AG04449 (cell line): ENCODE results near the gene ERBB4.

ENCODE experiments used
- CTCF ChIA-PET: fragments of 350-600 bp; formaldehyde crosslinking; extraction: SDS; loops from one replicate; lab custom pipeline; 2021; ENCODE audit warnings: antibody characterized with exemption; lab: Yijun Ruan, JAX
- POLR2A ChIA-PET: fragments of 400-600, 350-600 bp; formaldehyde crosslinking; extraction: SDS; loops from one replicate; lab custom pipeline; 2020; ENCODE audit warnings: antibody characterized with exemption, inconsistent platforms; lab: Yijun Ruan, JAX
- DNase-seq: peaks from one replicate; pipeline ENCODE4 v3.0.0-alpha.2; 2010; ENCODE audit warnings: low read depth, low spot score
- H3K4me3 ChIP-seq: 2 replicates; pipeline ENCODE4 v1.5.1; 2011; ENCODE audit warnings: low read depth, mild to moderate bottlenecking, control low read depth, low read length
- CTCF ChIP-seq: IDR thresholded peaks from one replicate; pipeline ENCODE4 v1.5.1; 2011; ENCODE audit warnings: mild to moderate bottlenecking, moderate library complexity, low read length, control low read depth, inconsistent platforms; ENCODE audit not compliant: insufficient read depth; ENCODE audit errors: missing control alignments

Gene ERBB4

GRCh38 chr2:212170382-212170781, 368.2 kb downstream of the ERBB4 start:
- ChIA-PET POLR2A (no interaction called here), CTCF (no interaction called here)
- TF ChIP-seq CTCF: no peak
- DNase-seq: no peak
- no peak overlapping the region for H3K4me3 ChIP-seq

GRCh38 chr2:212158081-212158480, 380.5 kb downstream of the ERBB4 start:
- no peak for TF ChIP-seq CTCF
- POLR2A ChIA-PET: no interaction called here
- H3K4me3 ChIP-seq: no peak overlapping the region
- CTCF ChIA-PET: no interaction called here
- no peak for DNase-seq

- H3K4me3 ChIP-seq: no peak overlapping the region
- DNase-seq: no peak
- POLR2A ChIA-PET: no interaction called here
- TF ChIP-seq CTCF: no peak
- CTCF ChIA-PET: no interaction called here
Observed at GRCh38 chr2:212157012-212157411, 381.6 kb downstream of the ERBB4 start.

- ChIA-PET POLR2A (no interaction called here), CTCF (no interaction called here)
- TF ChIP-seq CTCF: no peak
- no peak for DNase-seq
- no peak overlapping the region for H3K4me3 ChIP-seq
Observed at GRCh38 chr2:212156088-212156487, 382.5 kb downstream of the ERBB4 start.

- TF ChIP-seq CTCF: no peak
- DNase-seq: no peak
- no peak overlapping the region for H3K4me3 ChIP-seq
- CTCF ChIA-PET: no interaction called here
- POLR2A ChIA-PET: no interaction called here
Observed at GRCh38 chr2:212154477-212154878, 384.1 kb downstream of the ERBB4 start.

GRCh38 chr2:212153923-212154322, 384.7 kb downstream of the ERBB4 start:
- H3K4me3 ChIP-seq: no peak overlapping the region
- no peak for TF ChIP-seq CTCF
- POLR2A ChIA-PET: no interaction called here
- no peak for DNase-seq
- CTCF ChIA-PET: no interaction called here
